M059J (cell line): ENCODE results near the gene ASB13. TPM values are rescaled to one million over a fixed set of nuclear protein-coding genes. Genes with fewer than 3 reads are reported as not detected.

Experiments
- DNase-seq: peaks from one replicate; pipeline ENCODE4 v3.0.0-alpha.2; 2012; ENCODE audit warnings: low read depth
- total RNA-seq: library from RNA; depleted of rRNA; stranded (reverse); fragments of >200 nt; shearing (Covaris generic); gene quantifications from 2 replicates; pipeline ENCODE4 v1.2.3, GENCODE V29; 2014; rRNA removed

Gene ASB13
- total RNA-seq, 1 experiment from 2014 or later: 8.4 TPM

DNA sequence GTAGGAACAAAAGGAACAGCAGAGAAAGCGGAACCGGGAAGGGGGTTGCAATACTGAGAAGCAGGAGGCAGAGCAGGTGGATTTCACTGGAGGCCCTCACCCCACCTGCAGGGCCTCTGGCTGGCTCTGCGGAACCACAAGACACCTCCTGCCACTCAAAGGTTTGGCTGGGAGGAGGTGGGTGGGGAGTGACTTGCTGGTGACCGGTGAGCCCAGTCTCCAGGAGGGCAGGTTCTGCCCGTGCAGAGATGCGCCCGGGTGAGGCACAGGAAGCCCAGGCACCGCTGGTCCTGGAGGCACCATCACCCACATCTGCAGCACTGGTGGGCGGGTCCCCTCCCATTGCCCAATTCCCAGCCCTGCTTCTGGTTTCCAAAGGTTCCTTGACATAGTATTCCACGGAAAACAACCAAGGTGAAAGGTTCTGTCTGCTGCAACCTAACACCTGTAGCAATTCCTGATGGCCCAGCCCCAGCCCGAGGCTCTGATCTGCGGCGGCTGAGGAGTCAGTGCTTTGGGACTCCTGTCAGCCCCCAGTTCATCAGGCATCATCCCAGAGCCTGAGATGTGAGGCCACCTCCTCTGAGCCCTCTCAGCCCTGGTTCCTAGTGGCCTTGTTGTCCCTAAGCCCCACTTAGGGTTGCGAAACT, 77.3 kb downstream of the ASB13 start:
- no peak for DNase-seq

Other genes starting within 250 kb of the ASB13 start
- not detected in 2 replicates for gene CALML5, start 167.0 kb downstream of the ASB13 start, total RNA-seq
- gene CALML3, start 141.6 kb downstream of the ASB13 start, total RNA-seq: not detected in 2 replicates
- 34.6 and 55.0 TPM in 2 replicates for gene TASOR2, start 18.2 kb upstream of the ASB13 start, total RNA-seq
- 199 and 210 TPM in 2 replicates for gene GDI2, start 146.8 kb upstream of the ASB13 start, total RNA-seq
- 1.6 and 3.7 TPM in 2 replicates for gene ANKRD16, start 223.3 kb upstream of the ASB13 start, total RNA-seq
- gene FBH1, start 223.6 kb upstream of the ASB13 start, total RNA-seq: 32.3 and 51.9 TPM in 2 replicates